ENCODE results near the gene NKX2-4. TPM values are rescaled to one million over a fixed set of nuclear protein-coding genes. Genes with fewer than 3 reads are reported as not detected.

Gene NKX2-4
- total RNA-seq, 1 experiment from 2014 or later, result not detected

GRCh38 chr20:21395666-21396598 lies 1.4 kb downstream of the NKX2-4 start:
- H3K9me3 ChIP-seq (ENCODE audit: control insufficient read depth in 1 of 2, insufficient read depth in 1 of 2, low read depth in 1 of 2, low read length in 2 of 2), result no peaks in the 10 kb centered on the region
- no peak overlapping the region for H3K4me3 ChIP-seq (replicated peaks in 1 of 2; ENCODE audit: low read depth in 1 of 2, low read length in 2 of 2)
- H3K9me2 ChIP-seq (ENCODE audit: insufficient read depth), result no peaks in the 10 kb centered on the region
- no TSS peak for BruUV-seq (replicated peaks)
- ChIA-PET RAD21 (ENCODE audit: low non-redundant PET in 1 of 2, low total read pairs in 2 of 2, uncharacterized antibody in 2 of 2, unreplicated experiment in 2 of 2) (no interaction called here), POLR2A (no interaction called here), CTCF (no interaction called here)
- DNase-seq (ENCODE audit: low read depth, low spot score), result no peak
- H3K79me2 ChIP-seq (ENCODE audit: insufficient read depth, low read length), result no peaks in the 10 kb centered on the region
- no peaks in the 10 kb centered on the region for H3K4me1 ChIP-seq (ENCODE audit: control insufficient read depth in 1 of 2, insufficient read depth in 2 of 2, low read length in 2 of 2)
- H3K4me2 ChIP-seq (ENCODE audit: low read length), result no peak overlapping the region
- intact Hi-C loops (cut with micrococcal nuclease), result no loop called here
- H3K9ac ChIP-seq (ENCODE audit: low read length), result no peak overlapping the region
- no peaks in the 10 kb centered on the region for H3K36me3 ChIP-seq (ENCODE audit: control insufficient read depth in 1 of 2, insufficient read depth in 2 of 2, low read length in 2 of 2)
- no peak overlapping the region for H2AFZ ChIP-seq (ENCODE audit: low read depth, low read length, poor library complexity, severe bottlenecking)
- no peaks in the 10 kb centered on the region for H4K20me1 ChIP-seq (ENCODE audit: insufficient read depth)
- H3K27ac ChIP-seq (ENCODE audit: low read depth, low read length), result no peak overlapping the region
- TF ChIP-seq SP1 (IDR thresholded peaks at IDR 0.05; ENCODE audit: low read depth), result no peak
- no peak for TF ChIP-seq CTCF (IDR thresholded peaks at IDR 0.05 in 2 of 3, conservative IDR thresholded peaks at IDR 0.05 in 1 of 3; ENCODE audit: borderline replicate concordance in 1 of 3, insufficient read depth in 1 of 3, low read depth in 2 of 3, low read length in 2 of 3)
- TF ChIP-seq JUND (IDR thresholded peaks at IDR 0.05), result no peak
- no peak for TF ChIP-seq EZH2phosphoT487 (IDR thresholded peaks at IDR 0.05; ENCODE audit: borderline replicate concordance)
- TF ChIP-seq EZH2 (IDR thresholded peaks at IDR 0.05), result no peak
- no peak for TF ChIP-seq ZFX (IDR thresholded peaks at IDR 0.05)
- no peak for TF ChIP-seq ATF3 (IDR thresholded peaks at IDR 0.05)
- TF ChIP-seq ZBTB33 (IDR thresholded peaks at IDR 0.05; ENCODE audit: extremely low read depth, insufficient replicate concordance, low read length), result no peak
- TF ChIP-seq REST (IDR thresholded peaks at IDR 0.05; ENCODE audit: low read depth), result no peak
- TF ChIP-seq SIN3A (IDR thresholded peaks at IDR 0.05; ENCODE audit: low read depth), result no peak
- TF ChIP-seq EGR1 (IDR thresholded peaks at IDR 0.05; ENCODE audit: low read depth), result no peak
- TF ChIP-seq POLR2A (IDR thresholded peaks at IDR 0.05; ENCODE audit: borderline replicate concordance, extremely low read depth, insufficient read depth, insufficient read length), result no peak
- no peak for TF ChIP-seq MAX (IDR thresholded peaks at IDR 0.05)
- ATAC-seq, result no peak
- H3K27me3 ChIP-seq (ENCODE audit: insufficient read depth, low read length), result peaks cover 23% of the 10 kb centered on the region
